ENCODE results near the gene SAP30BP.

SAP30BP gene

GRCh38 chr17:75645501-75645888, 21.6 kb upstream of the SAP30BP start:
- H3K27ac ChIP-seq = peak overlapping the region; percentile 14; the same call in 1 of the 2 replicates
- TF ChIP-seq CTCF (conservative IDR thresholded peaks at IDR 0.05) = no peak

GRCh38 chr17:75645889-75646637, 21.1 kb upstream of the SAP30BP start:
- no peak for TF ChIP-seq CTCF (conservative IDR thresholded peaks at IDR 0.05)
- H3K27ac ChIP-seq = peak overlapping the region; percentile 14; the same call in 1 of the 2 replicates

GRCh38 chr17:75646638-75646992, 20.5 kb upstream of the SAP30BP start:
- no peak for TF ChIP-seq CTCF (conservative IDR thresholded peaks at IDR 0.05)
- no peak overlapping the region; the same call in 1 of the 2 replicates for H3K27ac ChIP-seq

GRCh38 chr17:75647061-75647460, 20.1 kb upstream of the SAP30BP start:
- no peak overlapping the region; the same call in 1 of the 2 replicates for H3K27ac ChIP-seq
- no peak for TF ChIP-seq CTCF (conservative IDR thresholded peaks at IDR 0.05)

- H3K27ac ChIP-seq = no peak overlapping the region
- no peak for TF ChIP-seq CTCF (conservative IDR thresholded peaks at IDR 0.05)
Measured at GRCh38 chr17:75647921-75648320, 19.2 kb upstream of the SAP30BP start.

- TF ChIP-seq CTCF (conservative IDR thresholded peaks at IDR 0.05) = no peak
- no peak overlapping the region for H3K27ac ChIP-seq
Measured at GRCh38 chr17:75649687-75650086, 17.5 kb upstream of the SAP30BP start.

GRCh38 chr17:75650874-75651273, 16.3 kb upstream of the SAP30BP start:
- no peak for TF ChIP-seq CTCF (conservative IDR thresholded peaks at IDR 0.05)
- H3K27ac ChIP-seq = no peak overlapping the region
